Ascending aorta (tissue), 2 donors: ENCODE results near the gene CFAP157. TPM values are rescaled to one million over a fixed set of nuclear protein-coding genes. Genes with fewer than 3 reads are reported as not detected.

Experiments used
- DNase-seq, 2 donors: peaks; one replicate each; pipeline ENCODE4 v3.0.0-alpha.2; 2019; ENCODE audit warnings: low spot score in 2 of 2
- H3K27ac ChIP-seq, 2 donors: fragments of 200-600 bp; sonication (generic); one replicate each; pipeline ENCODE4 v1.5.1; 2016 to 2017; ENCODE audit warnings: mild to moderate bottlenecking in 1 of 2
- H3K27me3 ChIP-seq: fragments of 200-600 bp; sonication (generic); one replicate; pipeline ENCODE4 v1.5.1; 2017
- H3K36me3 ChIP-seq, 2 donors: fragments of 200-600 bp; sonication (generic); one replicate each; pipeline ENCODE4 v1.5.1; 2016
- H3K4me1 ChIP-seq, 2 donors: fragments of 200-600 bp; sonication (generic); one replicate each; pipeline ENCODE4 v1.5.1; 2016 to 2017; ENCODE audit warnings: mild to moderate bottlenecking in 1 of 2
- H3K4me3 ChIP-seq, 2 donors: fragments of 200-600 bp; sonication (generic); one replicate each; pipeline ENCODE4 v1.5.1; 2016 to 2017; ENCODE audit warnings: mild to moderate bottlenecking in 1 of 2
- H3K9me3 ChIP-seq, 2 donors: fragments of 200-600 bp; sonication (generic); one replicate each; pipeline ENCODE4 v1.5.1; 2016
- CTCF ChIP-seq, 3 experiments: fragments of 200-600 bp in 2 of 3; fragments of 450-650 bp in 1 of 3; sonication (generic) in 2 of 3; IDR thresholded peaks; one replicate each; pipeline ENCODE4 v1.5.1; 2016 to 2019; ENCODE audit warnings: antibody characterized with exemption in 3 of 3, mild to moderate bottlenecking in 1 of 3, moderate library complexity in 1 of 3
- intact Hi-C: fragments of 100-400 bp; cut with DNase I; formaldehyde crosslinking; loops from one replicate; pipeline ENCODE4 v1.15.1; 2023
- total RNA-seq: library from RNA; depleted of rRNA; stranded (reverse); fragments of >200 nt; gene quantifications from one replicate; pipeline ENCODE4 v1.1.0, GENCODE V29; 2016

The CFAP157 gene
- total RNA-seq, 1 donor from 2014 or later, result not detected

GRCh38 chr9:127716412-127716811, 9.6 kb downstream of the CFAP157 start:
- H3K36me3 ChIP-seq, result no peaks in the 10 kb centered on the region
- H3K4me1 ChIP-seq, result peaks cover 0 to 10% of the 10 kb centered on the region in 2 donors
- no peaks in the 10 kb centered on the region for H3K9me3 ChIP-seq
- intact Hi-C loops, result loop anchor here (5.0 kb wide), 2 partner anchors 104 to 201 kb away; partner anchors contain the start of genes ST6GALNAC4 and STXBP1
- TF ChIP-seq CTCF (IDR thresholded peaks at IDR 0.05), result no peak
- peak overlapping the region; percentile 61 to 93 for H3K4me3 ChIP-seq
- no peaks in the 10 kb centered on the region for H3K27me3 ChIP-seq
- DNase-seq, result no peak
- H3K27ac ChIP-seq, result peak overlapping the region; percentile 82 to 85

- Histone ChIP-seq H3K4me3 (no peak overlapping the region), H3K9me3 (no peaks in the 10 kb centered on the region), H3K4me1 (peaks cover 0 to 10% of the 10 kb centered on the region in 2 donors), H3K27me3 (no peaks in the 10 kb centered on the region), H3K27ac (no peak overlapping the region), H3K36me3 (no peaks in the 10 kb centered on the region)
- TF ChIP-seq CTCF (IDR thresholded peaks at IDR 0.05), result no peak
- intact Hi-C loops, result loop anchor here (5.0 kb wide), 2 partner anchors 105 to 200 kb away; partner anchors contain the start of genes ST6GALNAC4 and STXBP1
- no peak for DNase-seq
Measured at GRCh38 chr9:127717766-127718165, 11.0 kb downstream of the CFAP157 start.

- no peak for TF ChIP-seq CTCF (IDR thresholded peaks at IDR 0.05)
- no peak for DNase-seq
- intact Hi-C loops, result loop anchor here (5.0 kb wide), 1 partner anchor 208 kb away; no protein-coding TSS in a partner anchor
- no peak overlapping the region for H3K4me3 ChIP-seq
- no peaks in the 10 kb centered on the region for H3K9me3 ChIP-seq
- H3K27me3 ChIP-seq, result no peaks in the 10 kb centered on the region
- H3K27ac ChIP-seq, result no peak overlapping the region
- H3K36me3 ChIP-seq, result no peaks in the 10 kb centered on the region
- peaks cover 2 to 15% of the 10 kb centered on the region in 2 donors for H3K4me1 ChIP-seq
Measured at GRCh38 chr9:127720031-127720864, 13.5 kb downstream of the CFAP157 start.

GRCh38 chr9:127720865-127721227, 14.1 kb downstream of the CFAP157 start:
- no peak overlapping the region for H3K4me3 ChIP-seq
- DNase-seq, result no peak
- H3K27me3 ChIP-seq, result no peaks in the 10 kb centered on the region
- peaks cover 2 to 15% of the 10 kb centered on the region in 2 donors for H3K4me1 ChIP-seq
- no peaks in the 10 kb centered on the region for H3K9me3 ChIP-seq
- intact Hi-C loops, result loop anchor here (5.0 kb wide), 1 partner anchor 209 kb away; no protein-coding TSS in a partner anchor
- no peaks in the 10 kb centered on the region for H3K36me3 ChIP-seq
- no peak overlapping the region for H3K27ac ChIP-seq
- no peak for TF ChIP-seq CTCF (IDR thresholded peaks at IDR 0.05)

- H3K9me3 ChIP-seq, result no peaks in the 10 kb centered on the region
- no peaks in the 10 kb centered on the region for H3K27me3 ChIP-seq
- peaks cover 2 to 11% of the 10 kb centered on the region in 2 donors for H3K4me1 ChIP-seq
- no peaks in the 10 kb centered on the region for H3K36me3 ChIP-seq
- H3K4me3 ChIP-seq, result no peak overlapping the region
- intact Hi-C loops, result loop anchor here (5.0 kb wide), 1 partner anchor 209 kb away; no protein-coding TSS in a partner anchor
- no peak for TF ChIP-seq CTCF (IDR thresholded peaks at IDR 0.05)
- no peak for DNase-seq
- no peak overlapping the region for H3K27ac ChIP-seq
Measured at GRCh38 chr9:127721391-127721821, 14.6 kb downstream of the CFAP157 start.
